Limb (tissue), 2 donors: Measurements from ENCODE around the gene DOC2B.

Source experiments
- DNase-seq, 2 donors: peaks; one replicate each; pipeline ENCODE4 v3.0.0-alpha.2; 2016; ENCODE audit errors: extremely low spot score in 2 of 2

DOC2B gene

GRCh38 chr17:164303-165235 lies 16.9 kb downstream of the DOC2B start:
- peak; percentile 52 to 84 for DNase-seq

GRCh38 chr17:163514-164098 lies 17.8 kb downstream of the DOC2B start:
- DNase-seq, result no peak

GRCh38 chr17:162689-163088 lies 18.8 kb downstream of the DOC2B start:
- DNase-seq, result no peak

DNA sequence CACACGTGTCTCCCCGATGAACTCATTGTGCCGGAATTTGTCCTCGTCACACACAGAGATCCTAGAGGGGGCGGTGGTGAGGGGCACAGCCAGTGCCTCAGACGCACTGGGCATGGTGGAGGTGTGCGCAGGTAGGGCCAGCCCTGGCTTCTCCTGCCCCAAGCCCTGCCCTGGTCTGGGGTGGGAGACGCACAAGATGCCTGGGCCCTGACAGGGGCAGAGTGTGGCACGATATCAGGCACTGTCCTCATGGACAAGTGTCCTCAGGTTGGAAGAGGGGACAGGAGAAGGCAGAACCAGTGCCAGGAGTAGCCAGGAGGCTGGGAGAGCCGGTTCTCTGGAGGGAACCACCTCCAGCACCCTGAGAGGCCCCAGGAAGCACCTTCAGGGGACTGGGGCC lies 20.0 kb downstream of the DOC2B start:
- no peak for DNase-seq

DNA sequence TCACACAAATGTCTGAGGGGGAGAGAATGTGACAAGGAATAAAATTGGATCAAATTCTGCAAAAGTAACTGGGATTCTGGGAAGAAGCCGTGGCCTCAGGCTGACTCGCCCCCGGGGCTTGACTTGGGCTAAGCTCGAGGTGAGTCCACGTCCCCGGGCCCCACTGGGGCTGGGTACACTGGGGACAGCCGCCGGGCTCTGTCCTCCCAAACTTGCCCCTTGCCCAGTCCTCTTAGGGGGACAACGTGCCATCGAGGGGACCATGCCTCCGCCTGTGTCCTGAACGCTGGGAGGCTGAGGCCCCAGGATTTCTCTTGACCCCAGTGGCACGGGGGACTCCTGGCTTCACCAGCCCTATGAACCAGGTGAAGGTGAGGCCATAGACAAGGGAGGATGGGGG lies 21.1 kb downstream of the DOC2B start:
- no peak for DNase-seq

DNA sequence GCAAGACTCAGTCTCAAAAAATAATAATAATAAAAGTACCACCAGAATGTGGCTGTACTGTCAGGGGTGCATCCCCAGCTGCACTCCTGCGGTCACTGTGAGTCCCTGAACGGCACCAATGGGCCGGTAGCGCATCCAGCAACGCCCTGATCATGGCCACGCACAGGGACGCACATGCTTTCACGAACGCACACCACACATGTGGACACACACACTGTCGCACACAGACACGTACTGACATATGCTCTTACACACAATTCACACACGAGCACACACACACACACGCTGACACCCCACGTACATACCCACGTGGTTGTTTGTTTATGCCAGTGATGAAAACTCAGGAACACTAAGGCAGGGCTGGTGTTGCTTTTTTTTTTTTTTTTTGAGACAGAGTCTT lies 21.8 kb downstream of the DOC2B start:
- no peak for DNase-seq

DNA sequence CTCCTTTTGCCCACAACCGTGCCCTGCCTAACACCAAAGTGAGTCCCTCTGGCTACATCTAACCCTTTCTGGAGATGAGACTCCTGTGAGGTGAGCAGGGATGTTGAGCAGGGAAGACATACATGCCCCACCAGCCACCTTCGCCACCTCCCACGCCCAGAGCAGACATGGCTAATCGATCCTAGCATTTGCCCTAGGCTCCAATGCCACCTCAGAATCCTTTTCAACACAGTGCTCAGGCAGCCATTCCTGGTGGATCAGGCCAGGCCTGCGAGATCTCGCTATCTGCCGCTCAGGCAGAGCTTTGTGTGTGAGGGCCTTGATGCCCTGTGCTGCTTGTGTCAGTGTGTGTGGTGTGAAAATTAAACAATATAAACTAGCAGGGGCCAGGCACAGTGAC lies 23.1 kb downstream of the DOC2B start:
- DNase-seq, result no peak

DNA sequence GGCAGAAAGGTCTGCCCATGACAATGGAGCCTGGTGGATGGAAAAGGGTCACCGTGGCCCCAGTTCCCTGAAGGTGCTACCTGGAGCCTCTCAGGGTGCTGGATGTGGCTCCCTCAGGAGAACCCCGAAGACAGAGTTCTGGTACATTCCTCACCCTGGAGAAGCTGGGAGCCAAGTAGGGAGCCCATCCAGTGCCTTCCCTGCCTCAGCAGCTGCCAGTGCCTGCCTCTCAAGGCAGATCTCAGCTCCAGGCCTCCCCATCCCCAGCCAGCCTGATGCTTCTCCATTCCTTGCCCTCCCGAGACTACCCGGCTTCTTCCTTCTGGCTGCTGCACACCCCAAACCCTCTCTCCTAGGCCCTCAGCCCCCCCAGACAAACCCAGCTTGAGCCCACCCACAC lies 23.5 kb downstream of the DOC2B start:
- DNase-seq, result no peak

GRCh38 chr17:156946-157345 lies 24.5 kb downstream of the DOC2B start:
- no peak for DNase-seq

- no peak for DNase-seq
Observed at GRCh38 chr17:156094-156621, 25.3 kb downstream of the DOC2B start.

GRCh38 chr17:155576-155975 lies 25.9 kb downstream of the DOC2B start:
- DNase-seq, result no peak

DNA sequence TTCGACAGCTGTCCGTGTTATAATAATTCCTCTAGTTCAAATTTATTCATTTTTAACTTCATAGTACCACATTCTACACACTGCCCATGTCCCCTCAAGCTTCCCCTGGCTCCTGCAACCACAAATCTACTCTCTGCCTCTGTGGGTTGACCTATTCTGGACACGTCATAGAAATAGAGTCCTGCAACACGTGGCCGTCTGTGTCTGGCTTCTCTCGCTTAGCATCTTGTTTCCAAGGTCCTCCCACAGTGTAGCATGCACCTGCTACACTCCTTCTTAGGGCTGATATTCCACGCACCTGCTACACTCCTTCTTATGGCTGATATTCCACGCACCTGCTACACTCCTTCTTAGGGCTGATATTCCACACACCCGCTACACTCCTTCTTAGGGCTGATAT lies 27.6 kb downstream of the DOC2B start:
- DNase-seq, result no peak

GRCh38 chr17:152860-153420 lies 28.5 kb downstream of the DOC2B start:
- DNase-seq, result no peak

GRCh38 chr17:151886-152859 lies 29.3 kb downstream of the DOC2B start:
- DNase-seq, result no peak

DNA sequence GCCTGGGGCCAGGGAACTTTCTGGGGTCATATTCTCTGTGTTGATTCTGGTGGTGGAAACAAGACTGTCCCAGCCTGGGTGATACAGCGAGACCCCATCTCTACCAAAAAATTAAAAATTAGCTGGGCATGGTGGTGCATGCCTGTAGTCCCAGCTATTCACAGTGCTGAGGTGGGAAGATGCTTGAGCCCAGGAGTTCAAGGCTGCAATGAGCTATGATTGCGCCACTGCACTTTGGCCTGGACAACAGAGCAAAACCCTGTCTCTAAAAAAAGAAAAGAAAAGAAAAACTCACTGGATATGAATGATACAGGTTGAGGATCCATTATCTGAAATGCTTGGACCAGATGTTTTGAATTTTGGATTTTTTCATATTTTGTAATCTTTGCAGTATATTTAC lies 30.4 kb downstream of the DOC2B start:
- no peak for DNase-seq

GRCh38 chr17:149897-150584 lies 31.4 kb downstream of the DOC2B start:
- no peak for DNase-seq

GRCh38 chr17:149231-149630 lies 32.2 kb downstream of the DOC2B start:
- no peak for DNase-seq

DNA sequence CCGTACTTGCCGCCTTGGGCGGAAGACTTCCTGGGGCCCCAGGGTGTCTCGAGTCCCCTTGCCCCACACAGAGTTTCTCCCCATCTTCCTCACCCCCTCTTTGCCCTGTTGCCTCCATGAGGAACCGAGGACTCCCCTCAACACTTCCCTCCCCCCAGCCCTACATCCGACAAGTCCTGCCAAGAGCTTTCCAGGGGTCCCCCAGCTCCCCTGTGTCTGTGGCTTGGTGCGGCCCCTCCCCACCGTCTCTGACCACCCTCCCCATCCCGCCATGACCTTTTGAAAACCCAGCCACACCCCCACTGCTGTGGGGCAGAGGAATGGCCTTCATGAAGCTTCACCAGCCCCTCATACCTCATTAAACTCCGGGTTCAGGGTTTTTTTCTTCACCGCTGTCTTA lies 32.7 kb downstream of the DOC2B start:
- no peak for DNase-seq

GRCh38 chr17:147796-148740 lies 33.4 kb downstream of the DOC2B start:
- DNase-seq, result no peak
